ENCODE data around the gene UQCRC2.

GRCh38 chr16:21980032-21980431 is 26.9 kb downstream of the UQCRC2 start:
- no peak for TF ChIP-seq CTCF (IDR thresholded peaks at IDR 0.05)
- TF ChIP-seq POLR2A (IDR thresholded peaks at IDR 0.05), result no peak
- TF ChIP-seq EP300 (IDR thresholded peaks at IDR 0.05), result no peak
